M059J (cell line): Measurements from ENCODE around the gene MATN1. TPM values are rescaled to one million over a fixed set of nuclear protein-coding genes. Genes with fewer than 3 reads are reported as not detected.
A peak's percentile ranks its signal among the peaks of the same experiment; 100 is the strongest.
"Not testable (repeated sequence)": the region's sequence is repeated elsewhere in the genome, so short reads cannot be mapped to it uniquely, and the experiment has no call there.

ENCODE experiments used
- DNase-seq: peaks from one replicate; pipeline ENCODE4 v3.0.0-alpha.2; 2012; ENCODE audit warnings: low read depth
- total RNA-seq: library from RNA; depleted of rRNA; stranded (reverse); fragments of >200 nt; shearing (Covaris generic); gene quantifications from 2 replicates; pipeline ENCODE4 v1.2.3, GENCODE V29; 2014; rRNA removed

The MATN1 gene
- 0.10 TPM in 1 of 2 replicates, not detected in the other for total RNA-seq

GRCh38 chr1:30723331-30723755 is at the start of gene MATN1:
MATN1 (minus strand) TSS chr1:30723585; CDS start chr1:30723551, 34 bp downstream.
- no peak for DNase-seq

GRCh38 chr1:30771005-30771404 is 47.6 kb upstream of the MATN1 start:
- no peak for DNase-seq

- no peak for DNase-seq
Observed at GRCh38 chr1:30770150-30770549, 46.8 kb upstream of the MATN1 start.

GRCh38 chr1:30768830-30769718 is 45.7 kb upstream of the MATN1 start:
- DNase-seq: no peak

- no peak for DNase-seq
Observed at GRCh38 chr1:30768159-30768829, 44.9 kb upstream of the MATN1 start.

- not testable (repeated sequence) for DNase-seq
Observed at GRCh38 chr1:30766948-30767347, 43.6 kb upstream of the MATN1 start.

- no peak for DNase-seq
Observed at GRCh38 chr1:30765556-30766434, 42.4 kb upstream of the MATN1 start.

- no peak for DNase-seq
Observed at GRCh38 chr1:30764939-30765555, 41.7 kb upstream of the MATN1 start.

- peak; percentile 55 for DNase-seq
Observed at GRCh38 chr1:30764396-30764795, 41.0 kb upstream of the MATN1 start.

GRCh38 chr1:30763651-30764248 is 40.4 kb upstream of the MATN1 start:
- peak; percentile 83 for DNase-seq

GRCh38 chr1:30762930-30763650 is 39.7 kb upstream of the MATN1 start:
- DNase-seq: no peak

- peak; percentile 48 for DNase-seq
Observed at GRCh38 chr1:30762152-30762929, 39.0 kb upstream of the MATN1 start.

GRCh38 chr1:30761381-30762151 is 38.2 kb upstream of the MATN1 start:
- DNase-seq: peak; percentile 65

GRCh38 chr1:30760596-30761324 is 37.4 kb upstream of the MATN1 start:
- no peak for DNase-seq

GRCh38 chr1:30759718-30760281 is 36.4 kb upstream of the MATN1 start:
- DNase-seq: peak; percentile 29

- DNase-seq: peak; percentile 63
Observed at GRCh38 chr1:30758785-30759380, 35.5 kb upstream of the MATN1 start.

GRCh38 chr1:30758121-30758688 is 34.8 kb upstream of the MATN1 start:
- DNase-seq: no peak
